ENCODE measurements around the gene RNASE11. TPM values are rescaled to one million over a fixed set of nuclear protein-coding genes. Genes with fewer than 3 reads are reported as not detected.

RNASE11 gene
- total RNA-seq, 1 experiment from 2014 or later, result not detected

DNA sequence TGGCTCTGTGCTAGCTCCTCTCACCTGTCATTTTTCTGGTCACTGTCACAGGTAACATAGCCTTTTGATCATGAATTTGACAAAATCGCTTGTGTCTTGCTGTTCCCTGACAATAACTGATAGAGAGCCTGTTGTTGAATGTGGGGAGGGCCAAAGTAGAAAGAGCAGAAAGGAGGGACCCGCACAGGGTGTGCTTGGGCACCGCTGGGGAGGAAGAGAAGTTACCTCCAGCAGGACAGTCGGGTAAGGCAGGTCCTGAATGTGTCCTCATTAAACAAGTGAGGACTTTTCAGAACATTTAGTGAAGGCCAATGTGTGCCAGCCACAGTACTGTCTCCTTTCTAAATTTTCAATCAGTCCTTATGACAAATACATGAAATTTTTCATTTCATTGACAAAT lies 3.4 kb upstream of the RNASE11 start, which contains the start of gene RNASE12:
RNASE12 (minus strand) TSS at position 142 of the 400 bp plus-strand sequence. CDS start 653 bp downstream, outside the sequence.
- no peak within 1 kb of the TSS for H3K18ac ChIP-seq (ENCODE audit: insufficient read length, low read depth, low read length)
- H2BK120ac ChIP-seq (ENCODE audit: low read depth, low read length, poor library complexity, severe bottlenecking), result no peak within 1 kb of the TSS
- no peak within 1 kb of the TSS for H3K9ac ChIP-seq (ENCODE audit: extremely low read depth, insufficient read length, low read length)
- no peak within 1 kb of the TSS for H3K4ac ChIP-seq (ENCODE audit: low read depth, low read length)
- no peaks in the 10 kb centered on the region for H3K79me2 ChIP-seq (ENCODE audit: insufficient read depth, low read length)
- no peak within 1 kb of the TSS for H4K8ac ChIP-seq (replicated peaks; ENCODE audit: insufficient read length, low read depth, low read length)
- no peak within 1 kb of the TSS for H2BK12ac ChIP-seq (ENCODE audit: insufficient read length, low read depth, low read length)
- H4K5ac ChIP-seq (ENCODE audit: insufficient read length, low read depth, low read length), result no peak within 1 kb of the TSS
- Mint-ChIP-seq H3K4me3 (no peak within 1 kb of the TSS), H3K4me1 (peaks cover 10 to 15% of the 10 kb centered on the region in 2 experiments), H3K9me3 (no peaks in the 10 kb centered on the region; a peak in 3 of 5 replicates), H3K36me3 (ENCODE audit: insufficient read depth in 1 of 3, low read depth in 3 of 3) (peaks cover 0 to 4% (median 0%) of the 10 kb centered on the region in 3 experiments; a peak in 2 of 7 replicates), H3K27me3 (ENCODE audit: low read depth) (no peaks in the 10 kb centered on the region; the same call in 1 of the 2 replicates), H3K27ac (no peak within 1 kb of the TSS)
- no peak within 1 kb of the TSS for H3K14ac ChIP-seq (ENCODE audit: insufficient read depth, low read length)
- DNase-seq, result no peak
- H2BK15ac ChIP-seq (ENCODE audit: low read depth, low read length), result no peak within 1 kb of the TSS
- H3K4me1 ChIP-seq (ENCODE audit: insufficient read depth, low read length), result no peaks in the 10 kb centered on the region
- no peak within 1 kb of the TSS for H3K56ac ChIP-seq (ENCODE audit: insufficient read length, low read depth, low read length)
- no peak within 1 kb of the TSS for H2AK5ac ChIP-seq (ENCODE audit: insufficient read length, low read length)
- H3K23me2 ChIP-seq (ENCODE audit: insufficient read length, low read depth, low read length, poor library complexity, severe bottlenecking), result no peaks in the 10 kb centered on the region
- WGBS (ENCODE audit: extremely low coverage, insufficient read length, low lambda C conversion rate), result no CpG with 5 or more reads among the region's 4 CpGs
- no peak within 1 kb of the TSS for H3T11ph ChIP-seq (ENCODE audit: low read length)
- no peaks in the 10 kb centered on the region for H3K9me3 ChIP-seq (ENCODE audit: control insufficient read depth, low read depth, low read length)
- H4K20me1 ChIP-seq (ENCODE audit: control insufficient read depth, insufficient read depth, insufficient read length), result no peaks in the 10 kb centered on the region
- H3K79me1 ChIP-seq (ENCODE audit: insufficient read depth, low read depth, low read length, poor library complexity, severe bottlenecking), result no peaks in the 10 kb centered on the region
- H3K27ac ChIP-seq (ENCODE audit: insufficient read length, low read depth, low read length), result no peak within 1 kb of the TSS
- no peak within 1 kb of the TSS for H3K23ac ChIP-seq (ENCODE audit: insufficient read length, low read depth, low read length)
- H3K27me3 ChIP-seq (ENCODE audit: insufficient read depth, low read length), result no peaks in the 10 kb centered on the region
- no peak within 1 kb of the TSS for H4K91ac ChIP-seq (ENCODE audit: insufficient read length, low read depth, low read length)
- no peak within 1 kb of the TSS for H3K4me2 ChIP-seq (ENCODE audit: insufficient read depth, insufficient read length, low read length)
- H2AFZ ChIP-seq (ENCODE audit: low read length), result no peak within 1 kb of the TSS
- H2BK20ac ChIP-seq (ENCODE audit: low read depth, low read length, poor library complexity, severe bottlenecking), result no peak within 1 kb of the TSS
- TF ChIP-seq, protein P1, sequence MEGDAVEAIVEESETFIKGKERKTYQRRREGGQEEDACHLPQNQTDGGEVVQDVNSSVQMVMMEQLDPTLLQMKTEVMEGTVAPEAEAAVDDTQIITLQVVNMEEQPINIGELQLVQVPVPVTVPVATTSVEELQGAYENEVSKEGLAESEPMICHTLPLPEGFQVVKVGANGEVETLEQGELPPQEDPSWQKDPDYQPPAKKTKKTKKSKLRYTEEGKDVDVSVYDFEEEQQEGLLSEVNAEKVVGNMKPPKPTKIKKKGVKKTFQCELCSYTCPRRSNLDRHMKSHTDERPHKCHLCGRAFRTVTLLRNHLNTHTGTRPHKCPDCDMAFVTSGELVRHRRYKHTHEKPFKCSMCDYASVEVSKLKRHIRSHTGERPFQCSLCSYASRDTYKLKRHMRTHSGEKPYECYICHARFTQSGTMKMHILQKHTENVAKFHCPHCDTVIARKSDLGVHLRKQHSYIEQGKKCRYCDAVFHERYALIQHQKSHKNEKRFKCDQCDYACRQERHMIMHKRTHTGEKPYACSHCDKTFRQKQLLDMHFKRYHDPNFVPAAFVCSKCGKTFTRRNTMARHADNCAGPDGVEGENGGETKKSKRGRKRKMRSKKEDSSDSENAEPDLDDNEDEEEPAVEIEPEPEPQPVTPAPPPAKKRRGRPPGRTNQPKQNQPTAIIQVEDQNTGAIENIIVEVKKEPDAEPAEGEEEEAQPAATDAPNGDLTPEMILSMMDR (conservative IDR thresholded peaks at IDR 0.05), result no peak
- H2BK5ac ChIP-seq (ENCODE audit: insufficient read length, low read length), result no peak within 1 kb of the TSS
